Measurements from ENCODE around the gene CHST12.
"Not testable (repeated sequence)": the region's sequence is repeated elsewhere in the genome, so short reads cannot be mapped to it uniquely, and the experiment has no call there.

- not testable (repeated sequence) for TF ChIP-seq POLR2A, CTCF (IDR thresholded peaks at IDR 0.05)
Measured at GRCh38 chr7:2386122-2386521, 17.3 kb upstream of the CHST12 start.
